Adipose tissue (tissue), 3 donors: Measurements from ENCODE around the gene LRP5. TPM values are rescaled to one million over a fixed set of nuclear protein-coding genes. Genes with fewer than 3 reads are reported as not detected.
"Not testable (repeated sequence)": the region's sequence is repeated elsewhere in the genome, so short reads cannot be mapped to it uniquely, and the experiment has no call there.

Source experiments
- H3K27ac ChIP-seq: one replicate; pipeline ENCODE4 v1.5.1; 2013; ENCODE audit warnings: low read depth, low read length
- WGBS, 3 donors: extraction: QIAGEN DNeasy Blood & Tissue Kit; methylation state at CpG; one replicate each; pipeline ENCODE4 v1.1.7; 2013; 5-methylcytosine and 5-hydroxymethylcytosine counted together
- polyA plus RNA-seq, 3 donors: library from polyadenylated mRNA; stranded (reverse); fragments of 200-250 nt; gene quantifications; one replicate each; pipeline ENCODE4 v1.2.3, GENCODE V29; 2013
- donor health status: healthy with polysubstance abuse.
- donor health status: Bipolar disorder and iron deficiency.
- donor health status: healthy.

LRP5 gene
- polyA plus RNA-seq, 3 donors = 26.0 to 50.1 (median 33.6) TPM

GRCh38 chr11:68275721-68276507 is 36.5 kb upstream of the LRP5 start:
- no peak overlapping the region for H3K27ac ChIP-seq
- 68 to 95% (median 94%) methylated on average over 14 of the region's 14 CpGs for WGBS, 3 donors

- no peak overlapping the region for H3K27ac ChIP-seq
- WGBS, 3 donors = 74 to 91% (median 77%) methylated on average over 6 of the region's 6 CpGs
Observed at GRCh38 chr11:68276861-68277260, 35.5 kb upstream of the LRP5 start.

- 70 to 82% (median 75%) methylated on average over 5 of the region's 5 CpGs for WGBS, 3 donors
- no peak overlapping the region for H3K27ac ChIP-seq
Observed at GRCh38 chr11:68279676-68280075, 32.7 kb upstream of the LRP5 start.

- H3K27ac ChIP-seq = no peak overlapping the region
- WGBS, 3 donors = 39 to 68% (median 54%) methylated on average over 15 of the region's 15 CpGs
Observed at GRCh38 chr11:68282141-68282860, 30.1 kb upstream of the LRP5 start.

- no peak overlapping the region for H3K27ac ChIP-seq
- WGBS, 3 donors = 85 to 92% (median 92%) methylated on average over 14 of the region's 14 CpGs
Observed at GRCh38 chr11:68282861-68283230, 29.5 kb upstream of the LRP5 start.

GRCh38 chr11:68284588-68284987 is 27.8 kb upstream of the LRP5 start:
- H3K27ac ChIP-seq = not testable (repeated sequence)
- 93 to 97% (median 95%) methylated on average over 3 of the region's 3 CpGs for WGBS, 3 donors

GRCh38 chr11:68287419-68287818 is 25.0 kb upstream of the LRP5 start:
- H3K27ac ChIP-seq = no peak overlapping the region
- WGBS, 3 donors = 41 to 84% (median 75%) methylated on average over 8 of the region's 8 CpGs

GRCh38 chr11:68289456-68289855 is 22.9 kb upstream of the LRP5 start:
- H3K27ac ChIP-seq = no peak overlapping the region
- 96 to 98% (median 97%) methylated on average over 2 of the region's 2 CpGs for WGBS, 3 donors

- no peak overlapping the region for H3K27ac ChIP-seq
- 73 to 83% (median 76%) methylated on average over 2 of the region's 2 CpGs for WGBS, 3 donors
Observed at GRCh38 chr11:68293708-68294107, 18.7 kb upstream of the LRP5 start.

- 95 to 98% (median 96%) methylated on average over 1 of the region's 1 CpG for WGBS, 3 donors
- no peak overlapping the region for H3K27ac ChIP-seq
Observed at GRCh38 chr11:68295271-68295670, 17.1 kb upstream of the LRP5 start.

GRCh38 chr11:68295940-68296339 is 16.5 kb upstream of the LRP5 start:
- WGBS, 3 donors = 77 to 98% (median 80%) methylated on average over 5 of the region's 5 CpGs
- H3K27ac ChIP-seq = no peak overlapping the region

- H3K27ac ChIP-seq = no peak overlapping the region
- 85 to 91% (median 89%) methylated on average over 15 of the region's 15 CpGs for WGBS, 3 donors
Observed at GRCh38 chr11:68296344-68297051, 15.9 kb upstream of the LRP5 start.

GRCh38 chr11:68297052-68297378 is 15.4 kb upstream of the LRP5 start:
- 86 to 90% (median 90%) methylated on average over 6 of the region's 6 CpGs for WGBS, 3 donors
- no peak overlapping the region for H3K27ac ChIP-seq

GRCh38 chr11:68297494-68297811 is 14.9 kb upstream of the LRP5 start:
- no peak overlapping the region for H3K27ac ChIP-seq
- 31 to 46% (median 39%) methylated on average over 10 of the region's 10 CpGs for WGBS, 3 donors

GRCh38 chr11:68297812-68298658 is 14.4 kb upstream of the LRP5 start:
- 16 to 30% (median 27%) methylated on average over 40 of the region's 40 CpGs for WGBS, 3 donors
- no peak overlapping the region for H3K27ac ChIP-seq

- H3K27ac ChIP-seq = no peak overlapping the region
- 66 to 75% (median 67%) methylated on average over 15 of the region's 15 CpGs for WGBS, 3 donors
Observed at GRCh38 chr11:68298659-68299516, 13.5 kb upstream of the LRP5 start.

GRCh38 chr11:68299517-68299879 is 12.9 kb upstream of the LRP5 start:
- not testable (repeated sequence) for H3K27ac ChIP-seq
- 93 to 97% (median 96%) methylated on average over 9 of the region's 9 CpGs for WGBS, 3 donors
